K562 (cell line): ENCODE results near the gene C11orf91. TPM values are rescaled to one million over a fixed set of nuclear protein-coding genes. Genes with fewer than 3 reads are reported as not detected.

Experiments
- ATAC-seq: fragments of 200-7000 bp; cut with Tn5 transposase; 3 replicates; pipeline ENCODE4 v1.9.1; 2020; ENCODE audit warnings: moderate library complexity
- BruUV-seq: library from RNA; stranded (reverse); fragments of 400-500 nt; replicated peaks from 2 replicates; lab custom pipeline; 2021; lab: Mats Ljungman, UMichigan
- CTCF ChIA-PET: fragments of 300-600 bp; formaldehyde crosslinking; extraction: SDS; loops from one replicate; lab custom pipeline; 2021; ENCODE audit warnings: low intra/inter-chr PET ratio; lab: Yijun Ruan, JAX
- POLR2A ChIA-PET: fragments of 300-600, 350-650 bp; sonication (Branson Sonifier 250); formaldehyde crosslinking; extraction: SDS; loops from one replicate; lab custom pipeline; 2021; ENCODE audit warnings: antibody characterized with exemption, inconsistent platforms; lab: Yijun Ruan, JAX
- DNase-seq, 4 experiments: peaks; one replicate each; pipeline versions ENCODE4 v3.0.0 to v3.0.0-alpha.2; 2011 to 2018; ENCODE audit warnings: low spot score in 3 of 4, mixed read lengths in 3 of 4; ENCODE audit errors: extremely low read depth in 1 of 4
- FAIRE-seq: peaks from 2 replicates; lab custom pipeline; 2011; peaks lifted over from hg19 to GRCh38; lab: Jason Lieb, UNC
- H2AFZ ChIP-seq: 2 replicates; pipeline ENCODE4 v1.6.0; 2011; ENCODE audit warnings: low read depth, low read length, control low read depth, inconsistent platforms
- H3K27ac ChIP-seq: fragments of 200-600 bp; 3 replicates; pipeline ENCODE4 v1.8.0; 2011; ENCODE audit warnings: low read depth, mild to moderate bottlenecking, control low read depth, inconsistent platforms, low read length, moderate library complexity, mixed read lengths; ENCODE audit errors: extremely low read depth
- H3K27me3 ChIP-seq, 2 experiments: fragments of 300-600 bp in 1 of 2; 2 replicates in 1 of 2; 3 replicates in 1 of 2; pipeline versions ENCODE4 v1.6.0 to v1.8.0; 2011; ENCODE audit warnings: inconsistent platforms in 2 of 2, low read length in 2 of 2, mild to moderate bottlenecking in 1 of 2, mixed read lengths in 1 of 2, moderate library complexity in 1 of 2; ENCODE audit not compliant: control insufficient read depth in 2 of 2, insufficient read depth in 2 of 2
- H3K36me3 ChIP-seq: fragments of 300-600 bp; 3 replicates; pipeline ENCODE4 v1.8.0; 2011; ENCODE audit warnings: mild to moderate bottlenecking, low read length, inconsistent platforms; ENCODE audit not compliant: control insufficient read depth, insufficient read depth
- H3K4me1 ChIP-seq, 2 experiments: fragments of 200-600 bp in 1 of 2; replicated peaks in 1 of 2; 2 replicates in 1 of 2; 3 replicates in 1 of 2; pipeline versions ENCODE4 v1.5.1 to v1.8.0; 2011; ENCODE audit warnings: inconsistent platforms in 2 of 2, low read length in 2 of 2, mild to moderate bottlenecking in 1 of 2, mixed read lengths in 1 of 2, moderate library complexity in 1 of 2; ENCODE audit not compliant: control insufficient read depth in 2 of 2, insufficient read depth in 2 of 2
- H3K4me2 ChIP-seq: 2 replicates; pipeline ENCODE4 v1.6.1; 2011; ENCODE audit warnings: low read length, control low read depth, inconsistent platforms, mixed read lengths; ENCODE audit not compliant: insufficient read depth
- H3K4me3 ChIP-seq: fragments of 200-600 bp; sonication (generic), shearing (Covaris generic); 2 replicates; pipeline ENCODE4 v1.5.1; 2016; ENCODE audit warnings: control low read depth, inconsistent platforms
- H3K79me2 ChIP-seq: fragments of 200-600 bp; 3 replicates; pipeline ENCODE4 v1.8.0; 2011; ENCODE audit warnings: low read length, inconsistent platforms; ENCODE audit not compliant: control insufficient read depth, insufficient read depth
- H3K9ac ChIP-seq, 2 experiments: 2 replicates each; pipeline versions ENCODE4 v1.6.0 to v1.6.1; 2011; ENCODE audit warnings: low read depth in 2 of 2, low read length in 2 of 2, control low read depth in 1 of 2, inconsistent platforms in 1 of 2, mild to moderate bottlenecking in 1 of 2, mixed read lengths in 1 of 2; ENCODE audit not compliant: insufficient read depth in 1 of 2
- H3K9me1 ChIP-seq: one replicate; pipeline ENCODE4 v1.6.0; 2011; ENCODE audit warnings: inconsistent platforms, mild to moderate bottlenecking, low read length, moderate library complexity; ENCODE audit not compliant: control insufficient read depth, insufficient read depth
- H3K9me3 ChIP-seq: replicated peaks from 2 replicates; pipeline ENCODE4 v1.5.1; 2011; ENCODE audit warnings: low read depth, low read length, inconsistent platforms; ENCODE audit not compliant: control insufficient read depth, insufficient read depth
- H4K20me1 ChIP-seq: replicated peaks from 2 replicates; pipeline ENCODE4 v1.6.1; 2011; ENCODE audit warnings: low read length, inconsistent platforms, mixed read lengths; ENCODE audit not compliant: control insufficient read depth, insufficient read depth
- CHD4 ChIP-seq: fragments of 200-600 bp; sonication (generic); IDR thresholded peaks from 3 replicates; pipeline ENCODE4 v1.6.1; 2012; ENCODE audit warnings: low read depth, mild to moderate bottlenecking, mixed read lengths, low read length, inconsistent platforms; ENCODE audit not compliant: insufficient read depth, insufficient replicate concordance, poor library complexity, severe bottlenecking
- ERF ChIP-seq: fragments of 450-650 bp; formaldehyde crosslinking; IDR thresholded peaks from 2 replicates; pipeline ENCODE4 v1.4.0; 2020; ENCODE audit warnings: mild to moderate bottlenecking, mixed read lengths
- HNRNPK ChIP-seq: fragments of 200-400 bp; formaldehyde crosslinking; IDR thresholded peaks from one replicate; pipeline ENCODE4 v1.6.1; 2018; ENCODE audit warnings: mild to moderate bottlenecking, low read depth, low read length; ENCODE audit not compliant: poor library complexity, severe bottlenecking
- NCOR1 ChIP-seq: fragments of 450-650 bp; IDR thresholded peaks from 2 replicates; pipeline ENCODE4 v1.6.1; 2016; ENCODE audit warnings: mild to moderate bottlenecking, moderate library complexity
- PATZ1 ChIP-seq: fragments of 250-450 bp; sonication (Bioruptor Pico); IDR thresholded peaks from 2 replicates; pipeline ENCODE4 v1.5.0; 2020; ENCODE audit warnings: mild to moderate bottlenecking, borderline replicate concordance
- SMAD4 ChIP-seq: fragments of 250-450 bp; sonication (Bioruptor Pico); conservative IDR thresholded peaks from 2 replicates; pipeline ENCODE4 v1.8.0; 2021; ENCODE audit warnings: inconsistent platforms, mild to moderate bottlenecking, moderate library complexity
- SREBF1 ChIP-seq: fragments of 150-350 bp; IDR thresholded peaks from 2 replicates; pipeline ENCODE4 v1.6.1; 2014; ENCODE audit warnings: antibody characterized with exemption, low read depth, low read length, borderline replicate concordance
- YY1 ChIP-seq, 3 experiments: IDR thresholded peaks; 2 replicates each; pipeline ENCODE4 v1.6.1; 2011; ENCODE audit warnings: low read length in 2 of 3, mild to moderate bottlenecking in 2 of 3, moderate library complexity in 2 of 3, borderline replicate concordance in 1 of 3, control low read depth in 1 of 3, low read depth in 1 of 3; ENCODE audit not compliant: insufficient read depth in 3 of 3, insufficient replicate concordance in 2 of 3, control insufficient read depth in 1 of 3, insufficient read length in 1 of 3; ENCODE audit errors: extremely low read depth in 1 of 3
- ZNF140 ChIP-seq: fragments of 250-450 bp; sonication (Bioruptor Pico); IDR thresholded peaks from 2 replicates; pipeline ENCODE4 v1.8.0; 2021; ENCODE audit warnings: moderate library complexity, mild to moderate bottlenecking, inconsistent platforms
- ZNF174 ChIP-seq: fragments of 250-450 bp; sonication (Bioruptor Pico); IDR thresholded peaks from 2 replicates; pipeline ENCODE4 v1.4.0; 2020; ENCODE audit warnings: mild to moderate bottlenecking
- ZNF445 ChIP-seq: fragments of 250-450 bp; sonication (Bioruptor Pico); IDR thresholded peaks from 2 replicates; pipeline ENCODE4 v1.4.0; 2020; ENCODE audit warnings: low read depth, mild to moderate bottlenecking, moderate library complexity
- WGBS: fragments of 100-300 bp; shearing (Covaris generic); methylation state at CpG from one replicate; pipeline ENCODE4 v1.1.6; 2016; ENCODE audit warnings: low coverage, mixed read lengths; ENCODE audit not compliant: insufficient coverage; ENCODE audit errors: missing lambda C conversion rate; 5-methylcytosine and 5-hydroxymethylcytosine counted together
- in situ Hi-C: fragments of 300-500 bp; cut with MboI; formaldehyde crosslinking; loops from 4 replicates; pipeline ENCODE4 v1.15.0; 2018; ENCODE audit warnings: inconsistent platforms, mixed read lengths
- intact Hi-C: fragments of 100-400 bp; cut with micrococcal nuclease; formaldehyde crosslinking; loops from 2 replicates; pipeline ENCODE4 v1.14.2; 2022
- polyA plus RNA-seq, 8 experiments: library from polyadenylated mRNA; depleted of rRNA in 4 of 8; stranded (reverse) in 5 of 8; unstranded in 3 of 8; fragments of >200 nt; fragmentation: Nextera tagmentation in 2 of 8; fragmentation: Illumina TruSeq in 1 of 8; extraction: Ambion mirVana in 2 of 8; extraction: Trizol in 1 of 8; gene quantifications; 2 replicates each; pipeline versions ENCODE4 v1.2.1 to v1.2.3, GENCODE V29; 2011 to 2014; ENCODE audit warnings: inconsistent platforms in 1 of 8, missing spikeins in 1 of 8
- total RNA-seq, 7 experiments: library from RNA; depleted of rRNA in 6 of 7; stranded (reverse); fragments of >200 nt in 6 of 7; fragmentation: Illumina TruSeq in 2 of 7; extraction: Trizol in 2 of 7; gene quantifications; 2 replicates each; pipeline versions ENCODE4 v1.2.1 to v1.2.3, GENCODE V29; 2011 to 2021; ENCODE audit warnings: low replicate concordance in 1 of 7

The C11orf91 gene
- total and polyA plus RNA-seq, 9 of the 15 experiments (the other 6 are each of a cell fraction or from before 2014, with no cell fraction given), result not detected

- 0 out of 2 replicates have a peak, but pooled peaks cover 5% of the 10 kb centered on the region for H4K20me1 ChIP-seq
- H2AFZ ChIP-seq, result peak overlapping the region; percentile 39; the same call in 1 of the 2 replicates
- ChIA-PET POLR2A (interaction anchor here (0.9 kb wide), 1 partner anchor 11 kb away, joined by 3 read pairs; no protein-coding TSS in a partner anchor), CTCF (no interaction called here)
- no peaks in the 10 kb centered on the region for H3K9me1 ChIP-seq
- H3K9me3 ChIP-seq, result no peaks in the 10 kb centered on the region
- intact Hi-C loops (no loop called here), in situ Hi-C loops (no loop called here)
- no peak overlapping the region for H3K4me3 ChIP-seq
- DNase-seq (no peak), FAIRE-seq (no peak), ATAC-seq (no peak)
- H3K4me1 ChIP-seq, result no peaks in the 10 kb centered on the region
- no peak for TF ChIP-seq NCOR1
- peak in 1 of 3 experiments; percentile 40 for TF ChIP-seq YY1 (IDR thresholded peaks at IDR 0.05; ENCODE audit: borderline replicate concordance in 1 of 3, control insufficient read depth in 1 of 3, extremely low read depth in 1 of 3, insufficient read depth in 3 of 3, insufficient read length in 1 of 3, insufficient replicate concordance in 2 of 3, low read depth in 1 of 3, low read length in 2 of 3)
- H3K36me3 ChIP-seq, result no peaks in the 10 kb centered on the region
- no TSS peak for BruUV-seq
- H3K27ac ChIP-seq, result no peak overlapping the region
- 0% methylated on average over 4 of the region's 4 CpGs for whole genome bisulfite sequencing
- H3K9ac ChIP-seq, result no peak overlapping the region
- no peak overlapping the region for H3K4me2 ChIP-seq
- peaks cover 24 to 61% of the 10 kb centered on the region in 2 experiments; a peak in 4 of 5 replicates for H3K27me3 ChIP-seq
- H3K79me2 ChIP-seq, result no peaks in the 10 kb centered on the region
Observed at GRCh38 chr11:33660962-33661361, 39.7 kb downstream of the C11orf91 start.

- ATAC-seq, result no peak
- no peaks in the 10 kb centered on the region for H3K9me3 ChIP-seq
- H4K20me1 ChIP-seq, result 0 out of 2 replicates have a peak, but pooled peaks cover 5% of the 10 kb centered on the region
- no peak overlapping the region for H3K9ac ChIP-seq
- no peak overlapping the region for H3K4me2 ChIP-seq
- H3K79me2 ChIP-seq, result no peaks in the 10 kb centered on the region
- H3K9me1 ChIP-seq, result no peaks in the 10 kb centered on the region
- no TSS peak for BruUV-seq
- H3K4me3 ChIP-seq, result no peak overlapping the region
- H3K4me1 ChIP-seq, result no peaks in the 10 kb centered on the region
- H2AFZ ChIP-seq, result no peak overlapping the region
- WGBS, result 2% methylated on average over 5 of the region's 5 CpGs
- H3K36me3 ChIP-seq, result no peaks in the 10 kb centered on the region
- POLR2A ChIA-PET, result no interaction called here
- CTCF ChIA-PET, result no interaction called here
- peaks cover 25 to 53% of the 10 kb centered on the region in 2 experiments; a peak in 4 of 5 replicates for H3K27me3 ChIP-seq
- DNase-seq, result no peak
- in situ Hi-C loops, result no loop called here
- no peak for FAIRE-seq
- intact Hi-C loops, result no loop called here
- H3K27ac ChIP-seq, result no peak overlapping the region
- TF ChIP-seq ZNF445 (CRISPR knock-in tag) (no peak), HNRNPK (no peak), PATZ1 (no peak), ZNF174 (no peak), SREBF1 (no peak), ERF (CRISPR knock-in tag) (no peak), ZNF140 (CRISPR knock-in tag) (no peak), SMAD4 (CRISPR knock-in tag) (no peak), CHD4 (no peak)
Observed at GRCh38 chr11:33659370-33660139, 41.1 kb downstream of the C11orf91 start.
